Left lung (tissue), 10 donors: ENCODE results near the gene KLHDC10. TPM values are rescaled to one million over a fixed set of nuclear protein-coding genes. Genes with fewer than 3 reads are reported as not detected.

Experiments
- ATAC-seq: fragments of 200-7000 bp; cut with Tn5 transposase; one replicate; pipeline ENCODE4 v1.9.1; 2020; ENCODE audit warnings: moderate library complexity
- DNase-seq, 4 donors: peaks; one replicate each; pipeline ENCODE4 v3.0.0-alpha.2; 2013 to 2020
- H3K27ac ChIP-seq, 2 donors: fragments of 200-600 bp; sonication (generic) in 1 of 2; one replicate each; pipeline versions ENCODE4 v1.5.0 to v1.8.0; 2020 to 2021
- H3K27me3 ChIP-seq, 2 donors: fragments of 200-600 bp; sonication (generic) in 1 of 2; one replicate each; pipeline versions ENCODE4 v1.5.0 to v1.8.0; 2020 to 2021
- H3K36me3 ChIP-seq, 2 donors: fragments of 200-600 bp; sonication (generic) in 1 of 2; one replicate each; pipeline versions ENCODE4 v1.5.0 to v1.8.0; 2020 to 2021
- H3K4me1 ChIP-seq, 2 donors: fragments of 200-600 bp; one replicate each; pipeline ENCODE4 v1.8.0; 2021
- H3K4me3 ChIP-seq, 2 donors: fragments of 200-600 bp; sonication (generic) in 1 of 2; one replicate each; pipeline versions ENCODE4 v1.5.0 to v1.8.0; 2020 to 2021; ENCODE audit warnings: mild to moderate bottlenecking in 1 of 2
- H3K9me3 ChIP-seq, 2 donors: fragments of 200-600 bp; sonication (generic) in 1 of 2; one replicate each; pipeline versions ENCODE4 v1.5.0 to v1.8.0; 2020 to 2021
- CTCF ChIP-seq, 2 donors: fragments of 200-600 bp; sonication (generic) in 1 of 2; IDR thresholded peaks; one replicate each; pipeline versions ENCODE4 v1.5.0 to v1.8.0; 2021; ENCODE audit warnings: antibody characterized with exemption in 2 of 2
- intact Hi-C, 2 donors: fragments of 100-400 bp; cut with DNase I; formaldehyde crosslinking; loops; one replicate each; pipeline versions ENCODE4 v1.11.2 to v1.14.2; 2022
- polyA plus RNA-seq, 6 donors: library from polyadenylated mRNA; unstranded; fragments of 120-200 nt; gene quantifications; one replicate each; pipeline ENCODE4 v1.2.1, GENCODE V29; 2013; ENCODE audit not compliant: insufficient read length in 6 of 6
- total RNA-seq, 2 donors: library from RNA; stranded (reverse); fragmentation: NEBNext Ultra II Directional; extraction: Animal tissue kit (Norgen Biotek cat#: 25700); gene quantifications; one replicate each; pipeline ENCODE4 v1.2.1, GENCODE V29; 2021
- donor health status: DM: no; HTN: yes; CAD: no.
- donor health status: DM: no; HTN: no; CAD: no.

Gene KLHDC10
- total and polyA plus RNA-seq, 8 donors: 33.3 to 39.7 (median 37.9) TPM

GRCh38 chr7:130154501-130155317 is 84.4 kb downstream of the KLHDC10 start:
- no peak for TF ChIP-seq CTCF (IDR thresholded peaks at IDR 0.05)
- intact Hi-C loops: no loop called here
- peaks cover 0 to 3% of the 10 kb centered on the region in 2 donors for H3K9me3 ChIP-seq
- peaks cover 0 to 3% of the 10 kb centered on the region in 2 donors for H3K36me3 ChIP-seq
- H3K27me3 ChIP-seq: no peaks in the 10 kb centered on the region
- no peak overlapping the region for H3K27ac ChIP-seq
- ATAC-seq: peak; percentile 2
- H3K4me3 ChIP-seq: no peak overlapping the region
- peaks cover 0 to 8% of the 10 kb centered on the region in 2 donors for H3K4me1 ChIP-seq
- peak in 1 of 4 donors; percentile 83 for DNase-seq

- H3K36me3 ChIP-seq: peaks cover 0 to 16% of the 10 kb centered on the region in 2 donors
- intact Hi-C loops: no loop called here
- TF ChIP-seq CTCF (IDR thresholded peaks at IDR 0.05): no peak
- peaks cover 0 to 5% of the 10 kb centered on the region in 2 donors for H3K9me3 ChIP-seq
- peaks cover 0 to 8% of the 10 kb centered on the region in 2 donors for H3K4me1 ChIP-seq
- no peak overlapping the region for H3K27ac ChIP-seq
- ATAC-seq (no peak), DNase-seq (no peak)
- H3K4me3 ChIP-seq: no peak overlapping the region
- no peaks in the 10 kb centered on the region for H3K27me3 ChIP-seq
Observed at GRCh38 chr7:130156140-130156539, 85.8 kb downstream of the KLHDC10 start.

- peaks cover 0 to 30% of the 10 kb centered on the region in 2 donors for H3K36me3 ChIP-seq
- H3K27me3 ChIP-seq: no peaks in the 10 kb centered on the region
- peaks cover 0 to 5% of the 10 kb centered on the region in 2 donors for H3K9me3 ChIP-seq
- DNase-seq (no peak), ATAC-seq (no peak)
- intact Hi-C loops: no loop called here
- no peak overlapping the region for H3K4me3 ChIP-seq
- peaks cover 0 to 8% of the 10 kb centered on the region in 2 donors for H3K4me1 ChIP-seq
- TF ChIP-seq CTCF (IDR thresholded peaks at IDR 0.05): no peak
- no peak overlapping the region for H3K27ac ChIP-seq
Observed at GRCh38 chr7:130157700-130158099, 87.4 kb downstream of the KLHDC10 start.

GRCh38 chr7:130160023-130160422 is 89.7 kb downstream of the KLHDC10 start:
- intact Hi-C loops: no loop called here
- no peak for ATAC-seq

More at GRCh38 chr7:130160023-130160422, 89.7 kb downstream of the KLHDC10 start:
- peaks cover 0 to 52% of the 10 kb centered on the region in 2 donors for H3K36me3 ChIP-seq
- H3K9me3 ChIP-seq: peaks cover 0 to 5% of the 10 kb centered on the region in 2 donors
- H3K4me3 ChIP-seq: no peak overlapping the region
- no peak overlapping the region for H3K27ac ChIP-seq
- no peak for TF ChIP-seq CTCF (IDR thresholded peaks at IDR 0.05)
- no peaks in the 10 kb centered on the region for H3K27me3 ChIP-seq
- no peak for DNase-seq
- no peaks in the 10 kb centered on the region for H3K4me1 ChIP-seq
